ENCODE data around the gene SIGLEC7.

DNA sequence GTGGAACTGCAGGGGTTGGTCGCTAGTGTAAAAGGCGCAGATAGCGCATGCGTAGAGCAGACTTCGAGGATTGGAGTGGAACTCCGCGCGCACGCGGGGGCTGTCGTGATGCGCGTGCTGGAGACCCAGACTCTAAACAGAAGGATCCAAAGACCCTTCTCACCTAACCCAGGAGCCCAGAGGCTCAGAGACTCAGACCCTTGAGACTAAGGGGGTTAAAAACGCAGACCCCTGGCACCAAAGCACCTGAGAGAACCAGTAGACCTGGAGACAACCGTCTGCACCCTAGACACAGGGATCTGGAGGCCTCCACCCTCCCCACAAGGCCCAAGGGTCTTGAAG is 33.3 kb upstream of the SIGLEC7 start:
- TF ChIP-seq, protein P1, sequence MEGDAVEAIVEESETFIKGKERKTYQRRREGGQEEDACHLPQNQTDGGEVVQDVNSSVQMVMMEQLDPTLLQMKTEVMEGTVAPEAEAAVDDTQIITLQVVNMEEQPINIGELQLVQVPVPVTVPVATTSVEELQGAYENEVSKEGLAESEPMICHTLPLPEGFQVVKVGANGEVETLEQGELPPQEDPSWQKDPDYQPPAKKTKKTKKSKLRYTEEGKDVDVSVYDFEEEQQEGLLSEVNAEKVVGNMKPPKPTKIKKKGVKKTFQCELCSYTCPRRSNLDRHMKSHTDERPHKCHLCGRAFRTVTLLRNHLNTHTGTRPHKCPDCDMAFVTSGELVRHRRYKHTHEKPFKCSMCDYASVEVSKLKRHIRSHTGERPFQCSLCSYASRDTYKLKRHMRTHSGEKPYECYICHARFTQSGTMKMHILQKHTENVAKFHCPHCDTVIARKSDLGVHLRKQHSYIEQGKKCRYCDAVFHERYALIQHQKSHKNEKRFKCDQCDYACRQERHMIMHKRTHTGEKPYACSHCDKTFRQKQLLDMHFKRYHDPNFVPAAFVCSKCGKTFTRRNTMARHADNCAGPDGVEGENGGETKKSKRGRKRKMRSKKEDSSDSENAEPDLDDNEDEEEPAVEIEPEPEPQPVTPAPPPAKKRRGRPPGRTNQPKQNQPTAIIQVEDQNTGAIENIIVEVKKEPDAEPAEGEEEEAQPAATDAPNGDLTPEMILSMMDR (IDR thresholded peaks at IDR 0.05), result peak in 1 of 3 experiments; percentile 2
- no peak for TF ChIP-seq POLR2A (IDR thresholded peaks at IDR 0.05; ENCODE audit: low read depth)

All from esophagus muscularis mucosa (tissue), 3 donors.